Measurements from ENCODE around the gene AFF4. TPM values are rescaled to one million over a fixed set of nuclear protein-coding genes. Genes with fewer than 3 reads are reported as not detected.
A peak's percentile ranks its signal among the peaks of the same experiment; 100 is the strongest.

The AFF4 gene
- total RNA-seq, 1 donor from 2014 or later = 79.1 TPM

GRCh38 chr5:132829742-132830435, 133.5 kb downstream of the AFF4 start:
- TF ChIP-seq POLR2A (IDR thresholded peaks at IDR 0.05) = no peak
- peak; percentile 27 to 76 (median 74) for TF ChIP-seq CTCF (IDR thresholded peaks at IDR 0.05)
- peak in 1 of 2 donors; percentile 43 for TF ChIP-seq POLR2AphosphoS5 (IDR thresholded peaks at IDR 0.05; ENCODE audit: insufficient read depth in 1 of 2, low read depth in 1 of 2)
- intact Hi-C loops (cut with DNase I) = loop anchor here (5.0 kb wide), 1 partner anchor 37 kb away; the partner anchor contains the start of genes GDF9 and UQCRQ
- H3K4me3 ChIP-seq = peak overlapping the region; percentile 59 to 70
- DNase-seq (ENCODE audit: extremely low spot score in 2 of 2) = no peak
- H3K27me3 ChIP-seq = no peaks in the 10 kb centered on the region
- H3K4me1 ChIP-seq = peaks cover 15% of the 10 kb centered on the region
- H3K36me3 ChIP-seq = no peaks in the 10 kb centered on the region
- H3K9me3 ChIP-seq = no peaks in the 10 kb centered on the region
- H3K27ac ChIP-seq = peak overlapping the region; percentile 79

- intact Hi-C loops (cut with DNase I) = loop anchor here (5.0 kb wide), 1 partner anchor 38 kb away; the partner anchor contains the start of genes GDF9 and UQCRQ
- peak overlapping the region; percentile 79 for H3K27ac ChIP-seq
- peak overlapping the region; percentile 59 to 70 for H3K4me3 ChIP-seq
These were observed 134.5 kb downstream of the AFF4 start for GRCh38 chr5:132828846-132829494.

GRCh38 chr5:132827943-132828673, 135.3 kb downstream of the AFF4 start:
- Histone ChIP-seq H3K27me3 (no peaks in the 10 kb centered on the region), H3K4me1 (peaks cover 20% of the 10 kb centered on the region)
- intact Hi-C loops (cut with DNase I) = loop anchor here (5.0 kb wide), 1 partner anchor 39 kb away; the partner anchor contains the start of genes GDF9 and UQCRQ

More at GRCh38 chr5:132828846-132829494, 134.5 kb downstream of the AFF4 start:
- Histone ChIP-seq H3K9me3 (no peaks in the 10 kb centered on the region), H3K4me1 (peaks cover 15% of the 10 kb centered on the region), H3K27me3 (no peaks in the 10 kb centered on the region), H3K36me3 (no peaks in the 10 kb centered on the region)
- TF ChIP-seq CTCF (IDR thresholded peaks at IDR 0.05) (no peak), POLR2A (IDR thresholded peaks at IDR 0.05) (no peak), POLR2AphosphoS5 (IDR thresholded peaks at IDR 0.05; ENCODE audit: insufficient read depth in 1 of 2, low read depth in 1 of 2) (no peak)
- DNase-seq (ENCODE audit: extremely low spot score in 2 of 2) = no peak

GRCh38 chr5:132826424-132827082, 136.9 kb downstream of the AFF4 start:
- no peaks in the 10 kb centered on the region for H3K27me3 ChIP-seq
- no peaks in the 10 kb centered on the region for H3K9me3 ChIP-seq
- H3K27ac ChIP-seq = no peak overlapping the region
- intact Hi-C loops (cut with DNase I) = loop anchor here (5.0 kb wide), 1 partner anchor 41 kb away; the partner anchor contains the start of genes GDF9 and UQCRQ
- H3K36me3 ChIP-seq = no peaks in the 10 kb centered on the region
- DNase-seq (ENCODE audit: extremely low spot score in 2 of 2) = no peak
- no peak overlapping the region for H3K4me3 ChIP-seq
- TF ChIP-seq POLR2AphosphoS5 (IDR thresholded peaks at IDR 0.05; ENCODE audit: insufficient read depth in 1 of 2, low read depth in 1 of 2) (no peak), POLR2A (IDR thresholded peaks at IDR 0.05) (no peak), CTCF (IDR thresholded peaks at IDR 0.05) (no peak)
- H3K4me1 ChIP-seq = peaks cover 25% of the 10 kb centered on the region

More at GRCh38 chr5:132827943-132828673, 135.3 kb downstream of the AFF4 start:
- TF ChIP-seq POLR2AphosphoS5 (IDR thresholded peaks at IDR 0.05; ENCODE audit: insufficient read depth in 1 of 2, low read depth in 1 of 2) = no peak
- TF ChIP-seq POLR2A (IDR thresholded peaks at IDR 0.05) = no peak
- TF ChIP-seq CTCF (IDR thresholded peaks at IDR 0.05) = no peak
- no peaks in the 10 kb centered on the region for H3K9me3 ChIP-seq
- no peak overlapping the region for H3K4me3 ChIP-seq
- H3K36me3 ChIP-seq = no peaks in the 10 kb centered on the region
- DNase-seq (ENCODE audit: extremely low spot score in 2 of 2) = no peak
- no peak overlapping the region for H3K27ac ChIP-seq
